ENCODE data around the gene SEC62.
A peak's percentile ranks its signal among the peaks of the same experiment; 100 is the strongest.

Gene SEC62
- long read RNA-seq, full-length matches to known transcripts = 14 of 47 reads
- long read RNA-seq, partial matches to known transcripts = 11 of 47 reads
- long read RNA-seq, other reads (novel, unspliced or antisense) = 22 of 47 reads

GRCh38 chr3:169966428-169966950 is at the start of gene SEC62:
TSS of gene SEC62 (plus strand) at chr3:169966807. CDS start at chr3:169966823, 16 bp downstream.
- H3K27ac ChIP-seq (replicated peaks) = peak within 1 kb of the TSS; percentile 94

GRCh38 chr3:169923189-169923588 is 43.4 kb upstream of the SEC62 start:
- Histone ChIP-seq H3K27me3 (ENCODE audit: insufficient read depth, poor library complexity, severe bottlenecking) (no peaks in the 10 kb centered on the region), H3K27ac (replicated peaks) (no peak overlapping the region), H3K4me3 (replicated peaks; ENCODE audit: insufficient read depth, low read length) (no peak overlapping the region)
- TF ChIP-seq POLR2AphosphoS5 (IDR thresholded peaks at IDR 0.05; ENCODE audit: low read depth) (no peak), REST (IDR thresholded peaks at IDR 0.05; ENCODE audit: insufficient replicate concordance, low read depth) (no peak), SPI1 (IDR thresholded peaks at IDR 0.05; ENCODE audit: borderline replicate concordance, low read depth) (no peak), CTCF (IDR thresholded peaks at IDR 0.05; ENCODE audit: insufficient read depth, low read length) (no peak), GABPA (IDR thresholded peaks at IDR 0.05; ENCODE audit: low read depth) (no peak)
- no peak for DNase-seq (ENCODE audit: low read depth in 1 of 2, low spot score in 1 of 2)

More at GRCh38 chr3:169966428-169966950, at the start of gene SEC62:
- TF ChIP-seq REST (IDR thresholded peaks at IDR 0.05; ENCODE audit: insufficient replicate concordance, low read depth) = peak; percentile 74
- TF ChIP-seq POLR2AphosphoS5 (IDR thresholded peaks at IDR 0.05; ENCODE audit: low read depth) = peak; percentile 80; the same call in 1 of the 2 replicates
- peak; percentile 29; the same call in 1 of the 2 replicates for TF ChIP-seq SPI1 (IDR thresholded peaks at IDR 0.05; ENCODE audit: borderline replicate concordance, low read depth)
- no peak for TF ChIP-seq GABPA (IDR thresholded peaks at IDR 0.05; ENCODE audit: low read depth)
- peak; percentile 22 for TF ChIP-seq CTCF (IDR thresholded peaks at IDR 0.05; ENCODE audit: insufficient read depth, low read length)
- Histone ChIP-seq H3K27me3 (ENCODE audit: insufficient read depth, poor library complexity, severe bottlenecking) (no peaks in the 10 kb centered on the region), H3K4me3 (replicated peaks; ENCODE audit: insufficient read depth, low read length) (peak within 1 kb of the TSS; percentile 89)
- DNase-seq (ENCODE audit: low read depth in 1 of 2, low spot score in 1 of 2) = peak; percentile 92 to 95

- H3K27ac ChIP-seq (replicated peaks) = no peak overlapping the region
- DNase-seq (ENCODE audit: low read depth in 1 of 2, low spot score in 1 of 2) = no peak
- no peak overlapping the region for H3K4me3 ChIP-seq (replicated peaks; ENCODE audit: insufficient read depth, low read length)
- no peak for TF ChIP-seq POLR2AphosphoS5 (IDR thresholded peaks at IDR 0.05; ENCODE audit: low read depth)
- no peak for TF ChIP-seq REST (IDR thresholded peaks at IDR 0.05; ENCODE audit: insufficient replicate concordance, low read depth)
- TF ChIP-seq GABPA (IDR thresholded peaks at IDR 0.05; ENCODE audit: low read depth) = no peak
- TF ChIP-seq SPI1 (IDR thresholded peaks at IDR 0.05; ENCODE audit: borderline replicate concordance, low read depth) = no peak
- TF ChIP-seq CTCF (IDR thresholded peaks at IDR 0.05; ENCODE audit: insufficient read depth, low read length) = no peak
- no peaks in the 10 kb centered on the region for H3K27me3 ChIP-seq (ENCODE audit: insufficient read depth, poor library complexity, severe bottlenecking)
Observed at GRCh38 chr3:169923831-169924230, 42.8 kb upstream of the SEC62 start.

All from HL-60 (cell line).